Neural progenitor cell (in vitro differentiated cells): ENCODE results near the gene KCNG3.
"Not testable (repeated sequence)": the region's sequence is repeated elsewhere in the genome, so short reads cannot be mapped to it uniquely, and the experiment has no call there.

Experiments used
- CTCF ChIP-seq: fragments of 200-600 bp; sonication (generic); IDR thresholded peaks from 2 replicates; pipeline ENCODE4 v1.5.1; 2017; ENCODE audit warnings: antibody characterized with exemption, mild to moderate bottlenecking
- EZH2 ChIP-seq: fragments of 200-600 bp; sonication (generic); IDR thresholded peaks from 2 replicates; pipeline ENCODE4 v1.6.1; 2017; ENCODE audit warnings: antibody characterized with exemption, mild to moderate bottlenecking, moderate library complexity
- EZH2phosphoT487 ChIP-seq: fragments of 200-600 bp; sonication (generic); IDR thresholded peaks from 2 replicates; pipeline ENCODE4 v1.6.1; 2017; ENCODE audit warnings: antibody characterized with exemption

DNA sequence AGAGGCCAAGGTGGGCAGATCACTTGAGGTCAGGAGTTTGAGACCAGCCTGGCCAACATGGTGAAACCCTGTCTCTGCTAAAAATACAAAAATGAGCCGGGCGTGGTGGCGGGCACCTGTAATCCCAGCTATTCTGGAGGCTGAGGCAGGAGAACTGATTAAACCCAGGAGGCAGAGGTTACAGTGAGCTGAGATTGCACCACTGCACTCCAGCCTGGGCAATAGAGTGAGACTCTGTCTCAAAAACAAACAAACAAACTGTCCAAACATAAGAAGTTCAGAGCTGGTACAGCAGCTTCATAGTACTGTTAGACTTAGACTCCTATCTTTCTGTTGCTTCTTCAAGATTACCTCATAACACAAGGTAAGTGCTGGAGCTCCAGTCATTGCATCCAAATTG is 100.5 kb downstream of the KCNG3 start:
- not testable (repeated sequence) for TF ChIP-seq CTCF, EZH2, EZH2phosphoT487
